Body of pancreas (tissue), 4 donors: Measurements from ENCODE around the gene ATRNL1.
"Not testable (repeated sequence)": the region's sequence is repeated elsewhere in the genome, so short reads cannot be mapped to it uniquely, and the experiment has no call there.

Experiments
- POLR2A ChIP-seq, 3 donors: fragments of 450-650 bp; IDR thresholded peaks; one replicate each; pipeline ENCODE4 v1.6.1; 2016; ENCODE audit warnings: antibody characterized with exemption in 3 of 3, mild to moderate bottlenecking in 2 of 3
- TF ChIP-seq, protein P1 (sequence below), 7 experiments: fragments of 450-650 bp in 4 of 7; fragments of 200-600 bp in 3 of 7; sonication (generic) in 3 of 7; IDR thresholded peaks; one replicate each; pipeline ENCODE4 v1.5.1; 2016 to 2019; ENCODE audit warnings: antibody characterized with exemption in 7 of 7

DNA sequence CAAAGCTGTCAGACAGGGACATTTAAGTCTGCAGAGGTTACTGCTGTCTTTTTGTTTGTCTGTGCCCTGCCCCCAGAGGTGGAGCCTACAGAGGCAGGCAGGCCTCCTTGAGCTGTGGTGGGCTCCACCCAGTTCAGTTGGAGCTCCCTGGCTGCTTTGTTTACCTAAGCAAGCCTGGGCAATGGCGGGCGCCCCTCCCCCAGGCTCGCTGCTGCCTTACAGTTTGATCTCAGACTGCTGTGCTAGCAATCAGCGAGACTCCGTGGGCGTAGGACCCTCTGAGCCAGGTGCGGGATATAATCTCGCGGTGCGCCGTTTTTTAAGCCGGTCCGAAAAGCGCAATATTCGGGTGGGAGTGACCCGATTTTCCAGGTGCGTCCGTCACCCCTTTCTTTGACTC, 274.8 kb downstream of the ATRNL1 start:
- not testable (repeated sequence) for TF ChIP-seq POLR2A (IDR thresholded peaks at IDR 0.05)
- TF ChIP-seq, protein P1, sequence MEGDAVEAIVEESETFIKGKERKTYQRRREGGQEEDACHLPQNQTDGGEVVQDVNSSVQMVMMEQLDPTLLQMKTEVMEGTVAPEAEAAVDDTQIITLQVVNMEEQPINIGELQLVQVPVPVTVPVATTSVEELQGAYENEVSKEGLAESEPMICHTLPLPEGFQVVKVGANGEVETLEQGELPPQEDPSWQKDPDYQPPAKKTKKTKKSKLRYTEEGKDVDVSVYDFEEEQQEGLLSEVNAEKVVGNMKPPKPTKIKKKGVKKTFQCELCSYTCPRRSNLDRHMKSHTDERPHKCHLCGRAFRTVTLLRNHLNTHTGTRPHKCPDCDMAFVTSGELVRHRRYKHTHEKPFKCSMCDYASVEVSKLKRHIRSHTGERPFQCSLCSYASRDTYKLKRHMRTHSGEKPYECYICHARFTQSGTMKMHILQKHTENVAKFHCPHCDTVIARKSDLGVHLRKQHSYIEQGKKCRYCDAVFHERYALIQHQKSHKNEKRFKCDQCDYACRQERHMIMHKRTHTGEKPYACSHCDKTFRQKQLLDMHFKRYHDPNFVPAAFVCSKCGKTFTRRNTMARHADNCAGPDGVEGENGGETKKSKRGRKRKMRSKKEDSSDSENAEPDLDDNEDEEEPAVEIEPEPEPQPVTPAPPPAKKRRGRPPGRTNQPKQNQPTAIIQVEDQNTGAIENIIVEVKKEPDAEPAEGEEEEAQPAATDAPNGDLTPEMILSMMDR (IDR thresholded peaks at IDR 0.05) = not testable (repeated sequence)
